Activated CD4-positive, CD25-positive, alpha-beta regulatory T cell treated with anti-CD3 and anti-CD28 coated beads, Interleukin-2, amount 50 U/mL, for 16 hours (primary cell): ENCODE results near the gene PMEPA1.

ENCODE experiments used
- DNase-seq: peaks from one replicate; pipeline ENCODE4 v3.0.0-alpha.2; 2020; ENCODE audit warnings: low read depth, low spot score

The PMEPA1 gene

GRCh38 chr20:57711826-57712225 is 2.0 kb upstream of the PMEPA1 start:
- no peak for DNase-seq

- DNase-seq: no peak
These were observed 1.5 kb upstream of the PMEPA1 start for GRCh38 chr20:57711311-57711712.

GRCh38 chr20:57710841-57711240 is 1.0 kb upstream of the PMEPA1 start:
- DNase-seq: no peak

GRCh38 chr20:57708694-57709673 is 831 bp downstream of the PMEPA1 start:
- no peak for DNase-seq

- DNase-seq: no peak
These were observed 1.7 kb downstream of the PMEPA1 start for GRCh38 chr20:57707849-57708693.

- no peak for DNase-seq
These were observed 2.5 kb downstream of the PMEPA1 start for GRCh38 chr20:57707320-57707719.

- no peak for DNase-seq
These were observed 4.5 kb downstream of the PMEPA1 start for GRCh38 chr20:57705127-57705899.

GRCh38 chr20:57704245-57704644 is 5.6 kb downstream of the PMEPA1 start:
- no peak for DNase-seq

GRCh38 chr20:57703013-57703412 is 6.8 kb downstream of the PMEPA1 start:
- DNase-seq: no peak

GRCh38 chr20:57702521-57702920 is 7.3 kb downstream of the PMEPA1 start:
- no peak for DNase-seq

GRCh38 chr20:57702091-57702490 is 7.7 kb downstream of the PMEPA1 start:
- DNase-seq: no peak

GRCh38 chr20:57701651-57702050 is 8.2 kb downstream of the PMEPA1 start:
- no peak for DNase-seq

- DNase-seq: no peak
These were observed 8.7 kb downstream of the PMEPA1 start for GRCh38 chr20:57701090-57701489.

GRCh38 chr20:57699395-57699794 is 10.4 kb downstream of the PMEPA1 start:
- no peak for DNase-seq

- DNase-seq: no peak
These were observed 10.9 kb downstream of the PMEPA1 start for GRCh38 chr20:57698867-57699275.

GRCh38 chr20:57698116-57698866 is 11.5 kb downstream of the PMEPA1 start:
- DNase-seq: peak; percentile 29

- no peak for DNase-seq
These were observed 12.3 kb downstream of the PMEPA1 start for GRCh38 chr20:57697543-57697942.

GRCh38 chr20:57696401-57696961 is 13.3 kb downstream of the PMEPA1 start:
- DNase-seq: no peak

GRCh38 chr20:57695940-57696339 is 13.9 kb downstream of the PMEPA1 start:
- DNase-seq: no peak

- DNase-seq: no peak
These were observed 14.8 kb downstream of the PMEPA1 start for GRCh38 chr20:57695012-57695411.

- no peak for DNase-seq
These were observed 15.3 kb downstream of the PMEPA1 start for GRCh38 chr20:57694481-57694880.
